Tibial nerve (tissue), 4 donors: ENCODE data around the gene RNU1-3.
"Not testable (repeated sequence)": the region's sequence is repeated elsewhere in the genome, so short reads cannot be mapped to it uniquely, and the experiment has no call there.

ENCODE experiments used
- EP300 ChIP-seq, 2 donors: sonication (generic); formaldehyde crosslinking; IDR thresholded peaks; one replicate each; pipeline ENCODE4 v1.6.1; 2017; ENCODE audit warnings: antibody characterized with exemption in 2 of 2, mild to moderate bottlenecking in 1 of 2
- POLR2A ChIP-seq, 2 donors: fragments of 450-650 bp; IDR thresholded peaks; one replicate each; pipeline ENCODE4 v1.6.1; 2017; ENCODE audit warnings: antibody characterized with exemption in 2 of 2, mild to moderate bottlenecking in 2 of 2, moderate library complexity in 2 of 2
- TF ChIP-seq, protein P1 (sequence below), 5 experiments: fragments of 200-600 bp in 3 of 5; fragments of 450-650 bp in 2 of 5; sonication (generic) in 3 of 5; IDR thresholded peaks; one replicate each; pipeline ENCODE4 v1.5.1; 2016 to 2019; ENCODE audit warnings: antibody characterized with exemption in 5 of 5, mild to moderate bottlenecking in 3 of 5, moderate library complexity in 2 of 5

DNA sequence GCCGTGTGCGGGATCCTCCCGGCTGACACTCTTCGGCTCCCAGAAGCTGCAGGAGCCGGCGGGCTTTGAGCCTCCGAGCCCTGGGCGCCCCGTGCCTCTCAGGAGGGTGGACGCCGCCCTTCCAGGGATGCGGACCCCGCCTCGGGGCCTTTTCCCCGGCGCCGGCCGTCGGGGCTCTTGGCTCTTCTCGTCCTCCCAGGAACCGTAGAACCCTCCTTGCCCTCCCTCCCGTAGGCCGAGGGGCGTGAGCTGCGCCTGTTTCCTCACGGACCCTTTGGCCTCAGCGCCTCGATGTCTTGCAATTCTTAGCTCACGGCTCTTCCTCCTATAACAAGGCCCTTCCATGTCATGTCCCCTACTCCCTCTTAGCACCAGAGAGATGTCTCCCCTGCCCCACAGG lies 13.6 kb upstream of the RNU1-3 start:
- TF ChIP-seq, protein P1, sequence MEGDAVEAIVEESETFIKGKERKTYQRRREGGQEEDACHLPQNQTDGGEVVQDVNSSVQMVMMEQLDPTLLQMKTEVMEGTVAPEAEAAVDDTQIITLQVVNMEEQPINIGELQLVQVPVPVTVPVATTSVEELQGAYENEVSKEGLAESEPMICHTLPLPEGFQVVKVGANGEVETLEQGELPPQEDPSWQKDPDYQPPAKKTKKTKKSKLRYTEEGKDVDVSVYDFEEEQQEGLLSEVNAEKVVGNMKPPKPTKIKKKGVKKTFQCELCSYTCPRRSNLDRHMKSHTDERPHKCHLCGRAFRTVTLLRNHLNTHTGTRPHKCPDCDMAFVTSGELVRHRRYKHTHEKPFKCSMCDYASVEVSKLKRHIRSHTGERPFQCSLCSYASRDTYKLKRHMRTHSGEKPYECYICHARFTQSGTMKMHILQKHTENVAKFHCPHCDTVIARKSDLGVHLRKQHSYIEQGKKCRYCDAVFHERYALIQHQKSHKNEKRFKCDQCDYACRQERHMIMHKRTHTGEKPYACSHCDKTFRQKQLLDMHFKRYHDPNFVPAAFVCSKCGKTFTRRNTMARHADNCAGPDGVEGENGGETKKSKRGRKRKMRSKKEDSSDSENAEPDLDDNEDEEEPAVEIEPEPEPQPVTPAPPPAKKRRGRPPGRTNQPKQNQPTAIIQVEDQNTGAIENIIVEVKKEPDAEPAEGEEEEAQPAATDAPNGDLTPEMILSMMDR (IDR thresholded peaks at IDR 0.05), result not testable (repeated sequence)
- TF ChIP-seq POLR2A, EP300 (IDR thresholded peaks at IDR 0.05): not testable (repeated sequence)
